K562 (cell line): Measurements from ENCODE around the gene TSTD2. TPM values are rescaled to one million over a fixed set of nuclear protein-coding genes. Genes with fewer than 3 reads are reported as not detected.

Experiments used
- ATAC-seq: fragments of 200-7000 bp; cut with Tn5 transposase; 3 replicates; pipeline ENCODE4 v1.9.1; 2020; ENCODE audit warnings: moderate library complexity
- BruUV-seq: library from RNA; stranded (reverse); fragments of 400-500 nt; replicated peaks from 2 replicates; lab custom pipeline; 2021; lab: Mats Ljungman, UMichigan
- CTCF ChIA-PET: fragments of 300-600 bp; formaldehyde crosslinking; extraction: SDS; loops from one replicate; lab custom pipeline; 2021; ENCODE audit warnings: low intra/inter-chr PET ratio; lab: Yijun Ruan, JAX
- POLR2A ChIA-PET: fragments of 300-600, 350-650 bp; sonication (Branson Sonifier 250); formaldehyde crosslinking; extraction: SDS; loops from one replicate; lab custom pipeline; 2021; ENCODE audit warnings: antibody characterized with exemption, inconsistent platforms; lab: Yijun Ruan, JAX
- DNase-seq, 4 experiments: peaks; one replicate each; pipeline versions ENCODE4 v3.0.0 to v3.0.0-alpha.2; 2011 to 2018; ENCODE audit warnings: low spot score in 3 of 4, mixed read lengths in 3 of 4; ENCODE audit errors: extremely low read depth in 1 of 4
- FAIRE-seq: peaks from 2 replicates; lab custom pipeline; 2011; peaks lifted over from hg19 to GRCh38; lab: Jason Lieb, UNC
- H2AFZ ChIP-seq: 2 replicates; pipeline ENCODE4 v1.6.0; 2011; ENCODE audit warnings: low read depth, low read length, control low read depth, inconsistent platforms
- H3K27ac ChIP-seq: fragments of 200-600 bp; 3 replicates; pipeline ENCODE4 v1.8.0; 2011; ENCODE audit warnings: low read depth, mild to moderate bottlenecking, control low read depth, inconsistent platforms, low read length, moderate library complexity, mixed read lengths; ENCODE audit errors: extremely low read depth
- H3K27me3 ChIP-seq, 2 experiments: fragments of 300-600 bp in 1 of 2; 2 replicates in 1 of 2; 3 replicates in 1 of 2; pipeline versions ENCODE4 v1.6.0 to v1.8.0; 2011; ENCODE audit warnings: inconsistent platforms in 2 of 2, low read length in 2 of 2, mild to moderate bottlenecking in 1 of 2, mixed read lengths in 1 of 2, moderate library complexity in 1 of 2; ENCODE audit not compliant: control insufficient read depth in 2 of 2, insufficient read depth in 2 of 2
- H3K36me3 ChIP-seq: fragments of 300-600 bp; 3 replicates; pipeline ENCODE4 v1.8.0; 2011; ENCODE audit warnings: mild to moderate bottlenecking, low read length, inconsistent platforms; ENCODE audit not compliant: control insufficient read depth, insufficient read depth
- H3K4me1 ChIP-seq, 2 experiments: fragments of 200-600 bp in 1 of 2; replicated peaks in 1 of 2; 2 replicates in 1 of 2; 3 replicates in 1 of 2; pipeline versions ENCODE4 v1.5.1 to v1.8.0; 2011; ENCODE audit warnings: inconsistent platforms in 2 of 2, low read length in 2 of 2, mild to moderate bottlenecking in 1 of 2, mixed read lengths in 1 of 2, moderate library complexity in 1 of 2; ENCODE audit not compliant: control insufficient read depth in 2 of 2, insufficient read depth in 2 of 2
- H3K4me2 ChIP-seq: 2 replicates; pipeline ENCODE4 v1.6.1; 2011; ENCODE audit warnings: low read length, control low read depth, inconsistent platforms, mixed read lengths; ENCODE audit not compliant: insufficient read depth
- H3K4me3 ChIP-seq: fragments of 200-600 bp; sonication (generic), shearing (Covaris generic); 2 replicates; pipeline ENCODE4 v1.5.1; 2016; ENCODE audit warnings: control low read depth, inconsistent platforms
- H3K79me2 ChIP-seq: fragments of 200-600 bp; 3 replicates; pipeline ENCODE4 v1.8.0; 2011; ENCODE audit warnings: low read length, inconsistent platforms; ENCODE audit not compliant: control insufficient read depth, insufficient read depth
- H3K9ac ChIP-seq, 2 experiments: 2 replicates each; pipeline versions ENCODE4 v1.6.0 to v1.6.1; 2011; ENCODE audit warnings: low read depth in 2 of 2, low read length in 2 of 2, control low read depth in 1 of 2, inconsistent platforms in 1 of 2, mild to moderate bottlenecking in 1 of 2, mixed read lengths in 1 of 2; ENCODE audit not compliant: insufficient read depth in 1 of 2
- H3K9me1 ChIP-seq: one replicate; pipeline ENCODE4 v1.6.0; 2011; ENCODE audit warnings: inconsistent platforms, mild to moderate bottlenecking, low read length, moderate library complexity; ENCODE audit not compliant: control insufficient read depth, insufficient read depth
- H3K9me3 ChIP-seq: replicated peaks from 2 replicates; pipeline ENCODE4 v1.5.1; 2011; ENCODE audit warnings: low read depth, low read length, inconsistent platforms; ENCODE audit not compliant: control insufficient read depth, insufficient read depth
- H4K20me1 ChIP-seq: replicated peaks from 2 replicates; pipeline ENCODE4 v1.6.1; 2011; ENCODE audit warnings: low read length, inconsistent platforms, mixed read lengths; ENCODE audit not compliant: control insufficient read depth, insufficient read depth
- CEBPB ChIP-seq: fragments of 450-650 bp; IDR thresholded peaks from 2 replicates; pipeline ENCODE4 v1.6.1; 2016; ENCODE audit warnings: missing genetic modification characterization, missing compliant biosample characterization
- FOXA3 ChIP-seq, 2 experiments: fragments of 450-650 bp in 1 of 2; sonication (generic) in 1 of 2; formaldehyde crosslinking; IDR thresholded peaks in 1 of 2; conservative IDR thresholded peaks in 1 of 2; 2 replicates each; pipeline versions ENCODE4 v1.4.0 to v1.8.0; 2020 to 2022; ENCODE audit warnings: mild to moderate bottlenecking in 2 of 2, missing genetic modification reagents in 1 of 2
- HMG20B ChIP-seq: fragments of 250-450 bp; sonication (Bioruptor Pico); IDR thresholded peaks from 2 replicates; pipeline ENCODE4 v1.5.0; 2021; ENCODE audit warnings: mild to moderate bottlenecking
- TGIF2 ChIP-seq: sonication (generic); formaldehyde crosslinking; IDR thresholded peaks from 2 replicates; pipeline ENCODE4 v1.8.1; 2022; ENCODE audit warnings: mild to moderate bottlenecking, missing genetic modification reagents, moderate library complexity
- THAP12 ChIP-seq: fragments of 250-450 bp; sonication (Bioruptor Pico); IDR thresholded peaks from 2 replicates; pipeline ENCODE4 v1.9.0; 2021; ENCODE audit warnings: mild to moderate bottlenecking, inconsistent platforms
- ZKSCAN3 ChIP-seq: fragments of 250-450 bp; sonication (Bioruptor Pico); IDR thresholded peaks from 2 replicates; pipeline ENCODE4 v1.4.0; 2020
- ZNF143 ChIP-seq: sonication (generic); formaldehyde crosslinking; IDR thresholded peaks from 2 replicates; pipeline ENCODE4 v1.9.0; 2022; ENCODE audit warnings: mild to moderate bottlenecking, missing genetic modification reagents
- ZNF77 ChIP-seq: fragments of 250-450 bp; sonication (Bioruptor Pico); IDR thresholded peaks from 2 replicates; pipeline ENCODE4 v1.5.0; 2020
- WGBS: fragments of 100-300 bp; shearing (Covaris generic); methylation state at CpG from one replicate; pipeline ENCODE4 v1.1.6; 2016; ENCODE audit warnings: low coverage, mixed read lengths; ENCODE audit not compliant: insufficient coverage; ENCODE audit errors: missing lambda C conversion rate; 5-methylcytosine and 5-hydroxymethylcytosine counted together
- in situ Hi-C: fragments of 300-500 bp; cut with MboI; formaldehyde crosslinking; loops from 4 replicates; pipeline ENCODE4 v1.15.0; 2018; ENCODE audit warnings: inconsistent platforms, mixed read lengths
- intact Hi-C: fragments of 100-400 bp; cut with micrococcal nuclease; formaldehyde crosslinking; loops from 2 replicates; pipeline ENCODE4 v1.14.2; 2022
- polyA plus RNA-seq, 8 experiments: library from polyadenylated mRNA; depleted of rRNA in 4 of 8; stranded (reverse) in 5 of 8; unstranded in 3 of 8; fragments of >200 nt; fragmentation: Nextera tagmentation in 2 of 8; fragmentation: Illumina TruSeq in 1 of 8; extraction: Ambion mirVana in 2 of 8; extraction: Trizol in 1 of 8; gene quantifications; 2 replicates each; pipeline versions ENCODE4 v1.2.1 to v1.2.3, GENCODE V29; 2011 to 2014; ENCODE audit warnings: inconsistent platforms in 1 of 8, missing spikeins in 1 of 8
- total RNA-seq, 7 experiments: library from RNA; depleted of rRNA in 6 of 7; stranded (reverse); fragments of >200 nt in 6 of 7; fragmentation: Illumina TruSeq in 2 of 7; extraction: Trizol in 2 of 7; gene quantifications; 2 replicates each; pipeline versions ENCODE4 v1.2.1 to v1.2.3, GENCODE V29; 2011 to 2021; ENCODE audit warnings: low replicate concordance in 1 of 7

The TSTD2 gene
- total and polyA plus RNA-seq, 9 of the 15 experiments (the other 6 are each of a cell fraction or from before 2014, with no cell fraction given) = 10.1 to 36.7 (median 19.0) TPM

DNA sequence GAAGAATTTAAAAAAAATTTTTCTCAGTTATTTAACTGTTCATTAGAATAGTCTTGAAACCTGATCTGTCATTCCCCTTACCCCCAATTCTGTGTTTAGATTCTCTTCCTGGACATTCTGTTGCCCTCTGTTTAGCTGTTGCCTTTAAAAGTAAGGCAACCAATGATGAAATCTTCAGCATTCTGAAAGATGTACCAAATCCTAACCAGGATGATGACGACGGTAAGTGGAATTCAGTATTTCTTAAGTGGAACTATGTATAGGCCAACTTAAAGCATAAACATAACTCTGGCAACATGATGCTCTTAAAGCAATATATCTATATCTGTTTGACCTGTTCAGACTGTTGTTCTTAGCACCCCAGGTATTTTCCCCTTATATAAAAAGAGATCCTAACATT lies 27.7 kb upstream of the TSTD2 start:
- ChIA-PET CTCF (no interaction called here), POLR2A (interaction anchor here (1.3 kb wide), 1 partner anchor 25 kb away, joined by 3 read pairs; no protein-coding TSS in a partner anchor)
- no peak overlapping the region for H3K27ac ChIP-seq
- intact Hi-C loops (no loop called here), in situ Hi-C loops (no loop called here)
- peaks cover 0 to 5% of the 10 kb centered on the region in 2 experiments; a peak in 2 of 5 replicates for H3K4me1 ChIP-seq
- no peak overlapping the region for H3K4me3 ChIP-seq
- no peaks in the 10 kb centered on the region for H3K27me3 ChIP-seq
- H2AFZ ChIP-seq = no peak overlapping the region
- H3K36me3 ChIP-seq = peaks cover 94% of the 10 kb centered on the region
- no peaks in the 10 kb centered on the region for H3K9me3 ChIP-seq
- no peak for TF ChIP-seq THAP12
- no peak for TF ChIP-seq TGIF2
- TF ChIP-seq FOXA3 (CRISPR knock-in tag; conservative IDR thresholded peaks at IDR 0.05 in 1 of 2, IDR thresholded peaks at IDR 0.05 in 1 of 2) = no peak
- TF ChIP-seq CEBPB (tag) = no peak
- TF ChIP-seq ZNF77 (CRISPR knock-in tag) = no peak
- no peak for TF ChIP-seq ZKSCAN3 (CRISPR knock-in tag)
- no peak for TF ChIP-seq HMG20B
- no peak for TF ChIP-seq ZNF143
- DNase-seq (no peak), ATAC-seq (no peak), FAIRE-seq (no peak)
- WGBS = 86% methylated on average over 2 of the region's 2 CpGs
- no peak overlapping the region for H3K4me2 ChIP-seq
- no peaks in the 10 kb centered on the region for H4K20me1 ChIP-seq
- H3K9ac ChIP-seq = no peak overlapping the region
- no peaks in the 10 kb centered on the region for H3K79me2 ChIP-seq
- H3K9me1 ChIP-seq = no peaks in the 10 kb centered on the region
- BruUV-seq = no TSS peak
